GM18951 (cell line): Measurements from ENCODE around the gene LBHD2.

Experiments used
- POLR2A ChIP-seq: IDR thresholded peaks from 4 replicates; pipeline ENCODE4 v1.6.1; 2011; ENCODE audit warnings: mild to moderate bottlenecking; ENCODE audit not compliant: insufficient read length, insufficient read depth; ENCODE audit errors: extremely low read depth
- in situ Hi-C: fragments of 300-500 bp; cut with MboI; formaldehyde crosslinking; loops from one replicate; pipeline ENCODE4 v1.12.0; 2022; ENCODE audit warnings: low sequenced_read_pairs, mixed read lengths, inconsistent platforms; ENCODE audit not compliant: unreplicated experiment

LBHD2 gene

GRCh38 chr14:103088921-103089320 lies 4.9 kb downstream of the LBHD2 start:
- in situ Hi-C loops, result loop anchor here (10.0 kb wide), 1 partner anchor 196 kb away; no protein-coding TSS in a partner anchor
- no peak for TF ChIP-seq POLR2A

GRCh38 chr14:103089386-103090335 lies 5.7 kb downstream of the LBHD2 start:
- in situ Hi-C loops, result loop anchor here (10.0 kb wide), 1 partner anchor 195 kb away; no protein-coding TSS in a partner anchor
- TF ChIP-seq POLR2A, result no peak

GRCh38 chr14:103090481-103091020 lies 6.5 kb downstream of the LBHD2 start:
- TF ChIP-seq POLR2A, result no peak
- in situ Hi-C loops, result no loop called here

GRCh38 chr14:103091041-103091882 lies 7.3 kb downstream of the LBHD2 start:
- TF ChIP-seq POLR2A, result no peak
- in situ Hi-C loops, result no loop called here

GRCh38 chr14:103091883-103092222 lies 7.8 kb downstream of the LBHD2 start:
- TF ChIP-seq POLR2A, result no peak
- in situ Hi-C loops, result no loop called here

GRCh38 chr14:103093856-103094405 lies 9.9 kb downstream of the LBHD2 start:
- in situ Hi-C loops, result no loop called here
- no peak for TF ChIP-seq POLR2A

GRCh38 chr14:103094406-103095209 lies 10.6 kb downstream of the LBHD2 start, which contains the start of gene EXOC3L4:
TSS of gene EXOC3L4 (plus strand) at chr14:103094725. CDS start at chr14:103100220, 5,495 bp downstream.
- TF ChIP-seq POLR2A, result no peak
- in situ Hi-C loops, result no loop called here

- TF ChIP-seq POLR2A, result no peak
- in situ Hi-C loops, result no loop called here
These were observed 11.3 kb downstream of the LBHD2 start for GRCh38 chr14:103095210-103095778.

- in situ Hi-C loops, result no loop called here
- TF ChIP-seq POLR2A, result no peak
These were observed 12.4 kb downstream of the LBHD2 start for GRCh38 chr14:103096387-103096786.

- TF ChIP-seq POLR2A, result no peak
- in situ Hi-C loops, result no loop called here
These were observed 13.4 kb downstream of the LBHD2 start for GRCh38 chr14:103097244-103097993.
